Breast epithelium (tissue), 4 donors: ENCODE results near the gene ST8SIA6. TPM values are rescaled to one million over a fixed set of nuclear protein-coding genes. Genes with fewer than 3 reads are reported as not detected.

Experiments used
- DNase-seq, 2 donors: peaks; one replicate each; pipeline ENCODE4 v3.0.0-alpha.2; 2019; ENCODE audit warnings: low spot score in 2 of 2
- H3K27ac ChIP-seq, 2 donors: fragments of 200-600 bp; sonication (generic) in 1 of 2; one replicate each; pipeline ENCODE4 v1.5.1; 2016 to 2019; ENCODE audit warnings: mild to moderate bottlenecking in 1 of 2
- H3K27me3 ChIP-seq, 2 donors: fragments of 200-600 bp; sonication (generic) in 1 of 2; one replicate each; pipeline versions ENCODE4 v1.5.1 to v1.6.0; 2017 to 2019; ENCODE audit warnings: control low read depth in 1 of 2, mild to moderate bottlenecking in 1 of 2
- H3K36me3 ChIP-seq: fragments of 200-600 bp; one replicate; pipeline ENCODE4 v1.5.1; 2019
- H3K4me1 ChIP-seq, 2 donors: fragments of 200-600 bp; sonication (generic); one replicate each; pipeline ENCODE4 v1.5.1; 2016 to 2019; ENCODE audit warnings: control low read depth in 1 of 2
- H3K4me3 ChIP-seq, 3 donors: fragments of 200-600 bp; sonication (generic); 1 replicate in 2 of 3; 2 replicates in 1 of 3; pipeline ENCODE4 v1.5.1; 2016 to 2019; ENCODE audit warnings: mild to moderate bottlenecking in 3 of 3, moderate library complexity in 2 of 3
- H3K9me3 ChIP-seq, 2 donors: fragments of 200-600 bp; sonication (generic) in 1 of 2; one replicate each; pipeline ENCODE4 v1.5.1; 2016 to 2019; ENCODE audit warnings: control low read depth in 1 of 2
- CTCF ChIP-seq, 3 donors: fragments of 450-650 bp; IDR thresholded peaks; one replicate each; pipeline ENCODE4 v1.5.1; 2016 to 2017; ENCODE audit warnings: antibody characterized with exemption in 3 of 3, mild to moderate bottlenecking in 3 of 3, moderate library complexity in 3 of 3
- POLR2A ChIP-seq: fragments of 450-650 bp; IDR thresholded peaks from one replicate; pipeline ENCODE4 v1.6.1; 2016; ENCODE audit warnings: antibody characterized with exemption, mild to moderate bottlenecking, moderate library complexity
- POLR2AphosphoS5 ChIP-seq, 3 donors: sonication (generic); formaldehyde crosslinking; IDR thresholded peaks; one replicate each; pipeline ENCODE4 v1.6.1; 2017; ENCODE audit warnings: antibody characterized with exemption in 3 of 3
- intact Hi-C: fragments of 100-400 bp; cut with DNase I; formaldehyde crosslinking; loops from one replicate; pipeline ENCODE4 v1.15.1; 2023; ENCODE audit warnings: low total_unique reads
- total RNA-seq, 3 donors: library from RNA; depleted of rRNA; stranded (reverse); fragments of >200 nt; gene quantifications; one replicate each; pipeline ENCODE4 v1.1.0, GENCODE V29; 2016

The ST8SIA6 gene
- total RNA-seq, 3 donors from 2014 or later = 1.3 to 32.1 (median 18.4) TPM

- intact Hi-C loops = no loop called here
Observed at GRCh38 chr10:17427666-17428350, 26.6 kb downstream of the ST8SIA6 start.

GRCh38 chr10:17427201-17427600, 27.2 kb downstream of the ST8SIA6 start:
- Histone ChIP-seq H3K27ac (no peak overlapping the region), H3K9me3 (no peaks in the 10 kb centered on the region), H3K36me3 (no peaks in the 10 kb centered on the region), H3K27me3 (no peaks in the 10 kb centered on the region), H3K4me3 (no peak overlapping the region), H3K4me1 (no peaks in the 10 kb centered on the region)
- intact Hi-C loops = no loop called here
- TF ChIP-seq POLR2A (no peak), CTCF (IDR thresholded peaks at IDR 0.05) (no peak), POLR2AphosphoS5 (IDR thresholded peaks at IDR 0.05) (no peak)
- DNase-seq = no peak

More at GRCh38 chr10:17427666-17428350, 26.6 kb downstream of the ST8SIA6 start:
- H3K27me3 ChIP-seq = no peaks in the 10 kb centered on the region
- no peaks in the 10 kb centered on the region for H3K4me1 ChIP-seq
- no peak overlapping the region for H3K27ac ChIP-seq
- no peak for DNase-seq
- H3K36me3 ChIP-seq = no peaks in the 10 kb centered on the region
- H3K9me3 ChIP-seq = no peaks in the 10 kb centered on the region
- TF ChIP-seq POLR2A (no peak), POLR2AphosphoS5 (IDR thresholded peaks at IDR 0.05) (no peak), CTCF (IDR thresholded peaks at IDR 0.05) (no peak)
- H3K4me3 ChIP-seq = no peak overlapping the region

- Histone ChIP-seq H3K27ac (peak overlapping the region in 1 of 2 donors; percentile 5), H3K4me1 (no peaks in the 10 kb centered on the region), H3K36me3 (no peaks in the 10 kb centered on the region), H3K4me3 (no peak overlapping the region), H3K27me3 (no peaks in the 10 kb centered on the region), H3K9me3 (no peaks in the 10 kb centered on the region)
- intact Hi-C loops = no loop called here
- DNase-seq = no peak
- no peak for TF ChIP-seq POLR2AphosphoS5 (IDR thresholded peaks at IDR 0.05)
- TF ChIP-seq POLR2A = no peak
- TF ChIP-seq CTCF (IDR thresholded peaks at IDR 0.05) = no peak
Observed at GRCh38 chr10:17426263-17426750, 28.1 kb downstream of the ST8SIA6 start.

GRCh38 chr10:17425584-17426262, 28.7 kb downstream of the ST8SIA6 start:
- intact Hi-C loops = no loop called here
- TF ChIP-seq CTCF (IDR thresholded peaks at IDR 0.05) (no peak), POLR2AphosphoS5 (IDR thresholded peaks at IDR 0.05) (no peak), POLR2A (no peak)
- Histone ChIP-seq H3K27me3 (no peaks in the 10 kb centered on the region), H3K4me1 (no peaks in the 10 kb centered on the region), H3K9me3 (no peaks in the 10 kb centered on the region), H3K27ac (no peak overlapping the region), H3K36me3 (no peaks in the 10 kb centered on the region), H3K4me3 (no peak overlapping the region)
- DNase-seq = no peak

GRCh38 chr10:17423632-17424186, 30.7 kb downstream of the ST8SIA6 start:
- Histone ChIP-seq H3K27me3 (no peaks in the 10 kb centered on the region), H3K4me3 (no peak overlapping the region), H3K36me3 (no peaks in the 10 kb centered on the region), H3K9me3 (no peaks in the 10 kb centered on the region), H3K27ac (no peak overlapping the region), H3K4me1 (no peaks in the 10 kb centered on the region)
- TF ChIP-seq CTCF (IDR thresholded peaks at IDR 0.05) (no peak), POLR2AphosphoS5 (IDR thresholded peaks at IDR 0.05) (no peak), POLR2A (no peak)
- DNase-seq = no peak
- intact Hi-C loops = no loop called here
